Measurements from ENCODE around the gene ZC4H2.
A peak's percentile ranks its signal among the peaks of the same experiment; 100 is the strongest.
"Not testable (repeated sequence)": the region's sequence is repeated elsewhere in the genome, so short reads cannot be mapped to it uniquely, and the experiment has no call there.

ZC4H2 gene

GRCh38 chrX:64975989-64976672, at the start of gene ZC4H2:
TSS of gene ZC4H2 (minus strand) at chrX:64976450. CDS start at chrX:64976377, 73 bp downstream.
- Histone ChIP-seq H3K27me3 (replicated peaks; ENCODE audit: control insufficient read depth, insufficient read depth, low read length) (no peaks in the 10 kb centered on the region), H3K4me3 (replicated peaks; ENCODE audit: low read depth, low read length) (peak within 1 kb of the TSS; percentile 70), H3K36me3 (ENCODE audit: control insufficient read depth, insufficient read depth, low read length) (no peaks in the 10 kb centered on the region)
- DNase-seq (ENCODE audit: extremely low read depth, insufficient read length) = peak; percentile 18
- TF ChIP-seq CTCF (IDR thresholded peaks at IDR 0.05; ENCODE audit: insufficient read depth, low read length, poor library complexity, severe bottlenecking) = no peak

- Histone ChIP-seq H3K4me3 (replicated peaks; ENCODE audit: low read depth, low read length) (no peak overlapping the region), H3K36me3 (ENCODE audit: control insufficient read depth, insufficient read depth, low read length) (no peaks in the 10 kb centered on the region), H3K27me3 (replicated peaks; ENCODE audit: control insufficient read depth, insufficient read depth, low read length) (no peaks in the 10 kb centered on the region)
- TF ChIP-seq CTCF (IDR thresholded peaks at IDR 0.05; ENCODE audit: insufficient read depth, low read length, poor library complexity, severe bottlenecking) = no peak
- DNase-seq (ENCODE audit: extremely low read depth, insufficient read length) = no peak
Observed at GRCh38 chrX:65017451-65017850, 41.2 kb upstream of the ZC4H2 start.

GRCh38 chrX:65014230-65014629, 38.0 kb upstream of the ZC4H2 start:
- H3K4me3 ChIP-seq (replicated peaks; ENCODE audit: low read depth, low read length) = no peak overlapping the region
- no peaks in the 10 kb centered on the region for H3K27me3 ChIP-seq (replicated peaks; ENCODE audit: control insufficient read depth, insufficient read depth, low read length)
- no peak for TF ChIP-seq CTCF (IDR thresholded peaks at IDR 0.05; ENCODE audit: insufficient read depth, low read length, poor library complexity, severe bottlenecking)

GRCh38 chrX:65009459-65009858, 33.2 kb upstream of the ZC4H2 start:
- no peak for TF ChIP-seq CTCF (IDR thresholded peaks at IDR 0.05; ENCODE audit: insufficient read depth, low read length, poor library complexity, severe bottlenecking)
- H3K4me3 ChIP-seq (replicated peaks; ENCODE audit: low read depth, low read length) = no peak overlapping the region
- DNase-seq (ENCODE audit: extremely low read depth, insufficient read length) = no peak
- H3K36me3 ChIP-seq (ENCODE audit: control insufficient read depth, insufficient read depth, low read length) = no peaks in the 10 kb centered on the region
- no peaks in the 10 kb centered on the region for H3K27me3 ChIP-seq (replicated peaks; ENCODE audit: control insufficient read depth, insufficient read depth, low read length)

More at GRCh38 chrX:65014230-65014629, 38.0 kb upstream of the ZC4H2 start:
- no peak for DNase-seq (ENCODE audit: extremely low read depth, insufficient read length)
- H3K36me3 ChIP-seq (ENCODE audit: control insufficient read depth, insufficient read depth, low read length) = no peaks in the 10 kb centered on the region

GRCh38 chrX:65002208-65002607, 26.0 kb upstream of the ZC4H2 start:
- not testable (repeated sequence) for H3K4me3 ChIP-seq (replicated peaks; ENCODE audit: low read depth, low read length); H3K27me3 ChIP-seq (replicated peaks; ENCODE audit: control insufficient read depth, insufficient read depth, low read length); DNase-seq (ENCODE audit: extremely low read depth, insufficient read length); H3K36me3 ChIP-seq (ENCODE audit: control insufficient read depth, insufficient read depth, low read length)

- no peak for TF ChIP-seq CTCF (IDR thresholded peaks at IDR 0.05; ENCODE audit: insufficient read depth, low read length, poor library complexity, severe bottlenecking)
- Histone ChIP-seq H3K36me3 (ENCODE audit: control insufficient read depth, insufficient read depth, low read length) (no peaks in the 10 kb centered on the region), H3K27me3 (replicated peaks; ENCODE audit: control insufficient read depth, insufficient read depth, low read length) (no peaks in the 10 kb centered on the region), H3K4me3 (replicated peaks; ENCODE audit: low read depth, low read length) (no peak overlapping the region)
- no peak for DNase-seq (ENCODE audit: extremely low read depth, insufficient read length)
Observed at GRCh38 chrX:64996805-64997204, 20.6 kb upstream of the ZC4H2 start.

Data from GM06990 (cell line).